HG03432 (cell line): ENCODE results near the gene KPNA6.
"Not testable (repeated sequence)": the region's sequence is repeated elsewhere in the genome, so short reads cannot be mapped to it uniquely, and the experiment has no call there.

Source experiments
- ATAC-seq: cut with Tn5 transposase; IDR thresholded peaks from one replicate; pipeline ENCODE4 v1.9.1; 2021; ENCODE audit warnings: mild to moderate bottlenecking, moderate library complexity; ENCODE audit not compliant: unreplicated experiment

KPNA6 gene

DNA sequence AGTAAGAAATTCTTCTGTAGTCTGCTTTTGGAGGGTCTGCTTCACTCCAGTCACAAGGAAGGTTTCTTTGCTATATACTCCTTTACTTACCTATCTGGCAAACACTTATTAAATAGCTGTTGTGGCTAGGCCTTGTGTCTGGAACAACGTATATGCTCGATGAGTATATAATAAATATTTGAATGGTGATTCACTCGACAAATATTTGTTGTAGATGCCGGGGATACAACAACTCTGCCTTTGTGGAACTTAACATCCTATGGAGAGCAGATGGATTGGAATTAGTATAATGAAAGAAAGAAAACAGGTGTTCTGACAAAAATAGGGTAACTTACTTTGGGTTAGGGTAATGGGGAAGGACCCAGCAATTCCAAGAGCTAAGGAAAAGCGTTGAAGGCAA is 31.1 kb downstream of the KPNA6 start:
- no peak for ATAC-seq

DNA sequence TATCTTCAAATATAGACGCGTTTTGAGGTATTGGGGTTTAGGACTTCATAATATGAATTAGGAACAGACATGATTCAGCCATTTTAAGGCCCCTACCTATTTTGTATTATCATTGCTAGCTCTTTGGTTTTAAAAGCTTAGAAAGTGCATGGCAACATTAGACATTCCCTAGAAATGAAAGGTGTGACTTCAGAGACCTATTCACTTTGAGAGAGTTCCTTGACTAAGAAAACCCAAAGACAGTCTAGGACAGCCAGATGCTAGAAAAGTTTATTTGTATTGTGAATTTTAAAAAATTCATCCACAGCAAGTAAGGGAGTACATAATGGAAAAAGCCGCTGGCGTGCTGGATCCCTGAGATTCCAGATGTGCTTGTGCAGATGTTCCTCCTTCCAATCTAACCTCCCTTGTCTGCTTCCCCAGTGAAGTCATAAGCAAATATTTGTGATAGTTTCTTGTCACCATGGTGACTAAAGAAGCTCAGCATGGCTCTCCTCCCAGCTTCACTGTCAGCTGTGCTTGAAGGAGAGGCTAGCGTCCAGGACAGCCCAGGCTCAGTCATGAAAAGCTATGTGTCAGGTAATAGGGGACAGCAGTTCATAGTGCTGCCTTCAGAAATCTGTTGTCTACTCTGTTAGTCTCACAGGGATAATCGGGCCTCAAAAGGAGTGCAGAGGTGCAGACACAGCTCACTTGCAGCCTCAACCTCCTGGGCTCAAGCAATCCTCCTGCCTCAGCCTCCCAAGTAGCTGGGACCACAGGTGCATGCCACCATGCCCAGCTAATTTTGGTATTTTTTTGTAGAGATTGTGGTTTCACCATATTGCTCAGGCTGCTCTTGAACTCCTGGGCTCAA is 34.8 kb downstream of the KPNA6 start:
- no peak for ATAC-seq

DNA sequence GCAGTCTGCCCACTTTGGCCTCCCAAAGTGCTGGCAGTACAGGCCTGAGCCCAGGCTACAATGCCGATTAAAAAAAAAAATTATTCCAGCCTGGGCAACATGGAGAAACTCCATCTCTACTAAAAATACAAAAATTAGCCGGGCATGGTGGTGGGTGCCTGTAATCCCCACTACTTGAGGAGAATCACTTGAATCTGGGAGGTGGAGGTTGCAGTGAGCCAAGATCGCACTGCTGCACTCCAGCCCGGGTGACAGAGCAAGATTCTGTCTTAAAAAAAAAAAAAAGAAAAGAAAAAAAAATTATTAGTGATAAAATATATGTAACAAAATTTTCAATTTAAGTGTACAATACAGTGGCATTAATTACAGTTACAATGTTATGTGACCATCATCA is 35.4 kb downstream of the KPNA6 start:
- not testable (repeated sequence) for ATAC-seq

DNA sequence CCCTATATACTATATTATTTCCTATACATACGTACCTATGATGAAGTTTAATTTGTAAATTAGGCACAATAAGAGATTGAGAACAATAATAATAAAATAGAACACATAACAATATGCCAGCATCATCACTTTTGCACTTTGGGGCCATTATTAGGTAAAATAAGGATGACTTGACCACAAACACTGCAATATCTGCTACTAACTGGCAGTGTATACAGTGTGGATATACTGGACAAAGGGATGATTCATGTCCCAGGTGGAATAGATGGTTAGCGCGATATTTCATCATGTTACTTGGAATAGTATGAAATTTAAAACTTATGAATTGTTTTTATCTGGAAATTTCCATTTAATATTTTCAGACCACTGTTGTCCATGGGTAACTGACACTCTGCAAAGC is 36.2 kb downstream of the KPNA6 start:
- ATAC-seq, result no peak

DNA sequence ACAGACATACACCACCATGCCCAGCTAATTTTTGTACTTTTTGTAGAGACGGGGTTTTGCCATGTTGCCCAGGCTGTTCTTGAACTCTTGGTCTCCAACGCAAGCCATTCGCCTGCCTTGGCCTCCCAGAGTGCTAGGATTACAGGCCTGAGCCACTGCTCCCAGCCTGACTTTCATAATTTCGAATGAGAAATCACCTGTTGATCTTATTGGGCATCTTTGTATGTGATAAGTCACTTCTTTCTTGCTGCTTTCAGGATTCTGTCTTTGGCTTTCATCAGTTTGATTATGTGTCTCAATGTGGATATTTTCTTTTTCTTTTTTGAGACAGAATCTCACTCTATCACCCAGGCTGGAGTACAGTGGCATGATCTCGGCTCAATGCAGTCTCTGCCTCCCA is 39.9 kb downstream of the KPNA6 start:
- ATAC-seq, result not testable (repeated sequence)

DNA sequence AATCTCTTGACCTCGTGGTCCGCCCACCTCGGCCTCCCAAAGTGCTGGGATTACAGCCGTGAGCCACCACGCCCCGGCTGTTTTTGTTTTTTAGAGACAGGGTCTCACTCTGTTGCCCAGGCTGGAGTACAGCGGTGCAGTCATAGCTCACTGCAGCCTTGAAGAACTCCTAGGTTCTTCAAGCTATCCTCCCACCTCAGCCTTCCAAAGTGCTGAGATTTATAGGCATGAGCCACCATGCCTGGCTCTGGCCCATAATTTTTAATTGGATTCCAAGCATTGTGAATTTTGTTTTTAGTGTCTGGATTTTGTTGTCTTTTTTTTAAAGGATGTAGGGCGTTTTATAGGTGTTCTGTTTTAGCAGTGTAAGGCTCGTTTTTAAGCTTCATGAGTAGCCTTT is 43.0 kb downstream of the KPNA6 start:
- no peak for ATAC-seq

DNA sequence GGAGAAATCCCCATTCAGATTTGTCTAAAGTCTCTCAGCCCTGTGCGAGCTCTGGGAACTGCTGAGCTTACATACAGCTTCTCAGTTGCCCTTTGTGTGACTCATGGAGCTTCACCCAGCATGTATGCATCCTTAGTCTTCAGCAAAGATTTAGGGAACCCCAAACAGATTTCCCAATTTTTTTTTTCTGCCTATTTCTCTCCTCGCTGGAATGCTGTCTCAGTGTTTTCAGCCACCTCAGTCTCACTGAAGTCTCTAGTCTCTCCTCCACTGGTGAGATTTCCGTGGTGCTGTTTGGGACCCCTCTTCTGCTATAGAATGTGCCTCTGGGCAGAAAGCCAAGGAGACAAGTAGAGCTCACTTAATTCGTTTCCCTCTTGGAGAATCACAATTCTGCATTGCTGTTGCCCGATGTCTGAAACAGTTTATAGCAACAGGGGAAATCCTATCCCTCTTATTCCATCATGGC is 43.5 kb downstream of the KPNA6 start:
- no peak for ATAC-seq

DNA sequence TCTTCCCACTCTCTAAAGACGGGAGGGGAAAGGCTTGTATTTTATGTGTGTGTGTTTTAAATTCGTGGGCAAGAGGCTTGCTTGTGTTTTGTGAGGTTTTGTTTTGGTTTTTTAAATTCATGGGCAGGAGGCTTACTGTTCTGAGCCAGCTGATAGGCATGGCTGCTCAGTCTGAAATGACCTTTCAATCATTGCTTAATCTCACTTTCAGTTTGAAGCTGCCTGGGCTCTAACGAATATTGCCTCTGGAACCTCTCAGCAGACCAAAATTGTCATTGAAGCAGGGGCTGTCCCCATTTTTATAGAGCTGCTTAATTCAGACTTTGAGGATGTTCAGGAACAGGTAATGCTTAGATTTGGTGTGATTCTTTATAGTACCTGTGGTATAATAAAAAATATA is 51.3 kb downstream of the KPNA6 start:
- ATAC-seq, result no peak

DNA sequence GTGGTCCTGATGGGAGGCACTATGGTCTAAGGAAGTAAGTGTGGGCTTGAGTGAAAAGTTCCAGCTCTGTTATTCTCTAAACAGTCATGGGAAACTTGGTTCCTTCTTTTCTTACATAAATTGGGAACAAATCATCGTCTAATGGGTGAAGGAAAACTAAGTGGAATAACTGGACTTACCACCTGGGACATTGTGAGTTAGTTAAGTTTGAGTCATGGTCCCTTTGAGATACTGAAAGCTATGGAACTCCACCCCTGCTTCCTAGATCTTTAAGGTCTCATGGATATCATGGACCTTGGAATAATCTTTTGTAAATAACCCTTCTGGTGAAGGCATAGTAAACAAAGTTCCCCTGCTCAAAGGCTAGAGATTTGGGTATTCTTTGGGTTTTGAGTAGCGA is 55.5 kb downstream of the KPNA6 start:
- no peak for ATAC-seq

DNA sequence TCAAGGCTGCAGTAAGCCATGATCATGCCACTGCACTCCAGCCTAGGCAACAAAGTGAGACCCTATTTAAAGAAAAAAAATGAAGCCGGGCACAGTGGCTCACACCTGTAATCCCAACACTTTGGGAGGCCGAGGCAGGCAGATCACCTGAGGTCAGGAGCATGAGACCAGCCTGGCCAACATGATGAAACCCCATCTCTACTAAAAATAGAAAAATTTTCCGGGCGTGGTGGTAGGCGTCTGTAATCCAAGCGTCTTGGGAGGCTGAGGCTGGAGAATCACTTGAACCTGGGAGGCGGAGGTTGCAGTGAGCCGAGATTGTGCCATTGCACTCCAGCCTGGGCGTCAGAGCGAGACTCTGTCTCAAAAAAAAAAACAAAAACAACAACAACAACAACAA is 57.8 kb downstream of the KPNA6 start:
- not testable (repeated sequence) for ATAC-seq

DNA sequence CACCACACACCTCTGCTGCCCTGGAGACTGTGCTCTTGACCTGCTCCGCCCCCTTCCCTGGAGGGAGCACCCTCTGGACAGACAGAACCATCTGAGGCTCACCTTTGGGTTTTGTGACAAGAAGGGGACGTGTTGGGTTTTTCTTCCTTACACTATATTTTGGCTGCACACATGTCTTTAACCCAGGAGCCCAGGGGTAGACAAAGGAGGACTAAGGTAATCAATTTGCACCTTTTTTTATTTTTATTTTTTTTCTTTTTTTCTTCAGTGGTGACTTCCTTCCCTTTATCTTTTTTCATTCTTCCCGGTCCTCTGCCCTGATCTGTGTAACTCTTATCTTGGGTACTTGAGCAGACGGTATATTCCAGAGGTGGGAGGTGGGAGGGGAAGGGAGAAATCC is 63.1 kb downstream of the KPNA6 start:
- ATAC-seq, result no peak

DNA sequence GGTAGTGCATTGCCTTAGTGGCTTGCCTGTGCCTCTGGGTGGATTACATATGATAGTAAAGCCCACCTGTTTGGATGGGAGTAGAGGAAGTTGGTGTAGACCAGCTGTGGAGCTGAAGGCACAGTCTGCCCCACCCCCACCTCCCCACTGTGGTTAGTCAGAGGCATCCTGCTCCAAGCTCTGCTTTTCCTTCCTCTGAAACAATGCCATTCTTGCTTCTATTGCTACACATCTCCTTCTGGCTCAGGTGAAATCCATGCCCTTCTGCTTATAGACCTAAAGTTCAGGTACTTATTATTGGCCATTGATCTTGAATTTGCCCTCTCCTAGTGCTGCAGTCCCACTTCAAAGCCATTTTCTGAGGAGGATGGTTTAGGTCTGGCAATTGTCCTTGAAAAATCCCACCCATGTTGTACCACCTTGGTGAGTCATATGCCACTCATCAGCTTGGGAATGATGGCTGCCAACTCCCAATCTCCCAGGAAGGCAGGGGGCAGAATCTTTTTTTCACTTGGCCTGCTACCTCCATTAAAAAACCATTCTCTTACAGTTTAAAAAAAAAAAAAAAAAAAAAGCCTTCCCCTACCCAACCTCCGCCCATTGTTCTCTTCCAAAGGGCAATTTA is 64.9 kb downstream of the KPNA6 start:
- no peak for ATAC-seq

DNA sequence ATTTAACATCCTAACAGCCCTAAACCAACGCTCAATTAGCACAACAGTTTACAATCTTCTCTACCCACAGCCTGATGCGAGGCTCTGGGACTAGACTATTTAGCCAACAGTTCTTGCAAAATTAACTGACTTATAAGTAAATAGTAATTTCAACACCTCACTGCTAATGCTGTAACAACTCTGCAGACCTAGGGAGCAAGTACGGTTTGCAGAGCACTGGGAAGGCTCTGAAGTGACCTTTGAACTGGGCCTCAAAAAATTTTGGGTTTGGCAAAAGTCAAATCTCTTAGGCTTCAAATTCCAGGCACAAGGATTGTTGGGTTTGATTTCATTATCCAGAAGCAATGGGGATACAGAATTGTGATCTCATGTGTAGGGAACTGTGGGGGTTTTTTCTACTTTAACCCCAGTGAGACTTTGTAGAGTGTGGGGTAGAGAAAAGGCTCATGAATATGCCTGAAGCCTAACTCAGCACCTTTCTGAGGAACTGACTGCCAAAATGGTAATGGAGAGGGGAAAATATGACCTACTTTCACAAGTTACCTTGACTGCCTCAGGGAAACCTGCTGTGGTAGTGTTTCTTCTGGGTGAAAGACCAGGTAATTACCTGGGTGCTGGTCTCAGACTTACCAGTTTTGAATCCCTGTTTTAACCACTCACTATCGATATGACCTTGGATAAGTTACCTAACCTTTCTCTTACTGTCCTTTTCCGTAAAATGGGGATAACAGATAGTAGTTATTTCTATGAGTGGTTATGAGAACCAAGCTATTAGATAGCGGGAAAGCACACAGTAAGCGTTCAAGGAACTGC is 70.7 kb downstream of the KPNA6 start:
- ATAC-seq, result no peak

DNA sequence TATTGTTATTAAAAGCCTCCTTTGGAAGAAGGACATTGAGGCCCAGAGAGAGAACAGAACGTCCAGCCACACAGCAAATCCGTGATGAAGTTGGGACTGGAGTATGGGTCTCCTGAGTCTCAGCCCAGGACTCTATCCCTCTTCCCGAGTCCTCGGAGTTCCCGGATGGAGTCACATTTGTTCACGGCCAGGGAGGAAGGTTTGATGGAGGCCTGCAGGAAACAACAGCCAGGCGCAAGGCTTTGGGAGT is 71.3 kb downstream of the KPNA6 start:
- ATAC-seq, result no peak

DNA sequence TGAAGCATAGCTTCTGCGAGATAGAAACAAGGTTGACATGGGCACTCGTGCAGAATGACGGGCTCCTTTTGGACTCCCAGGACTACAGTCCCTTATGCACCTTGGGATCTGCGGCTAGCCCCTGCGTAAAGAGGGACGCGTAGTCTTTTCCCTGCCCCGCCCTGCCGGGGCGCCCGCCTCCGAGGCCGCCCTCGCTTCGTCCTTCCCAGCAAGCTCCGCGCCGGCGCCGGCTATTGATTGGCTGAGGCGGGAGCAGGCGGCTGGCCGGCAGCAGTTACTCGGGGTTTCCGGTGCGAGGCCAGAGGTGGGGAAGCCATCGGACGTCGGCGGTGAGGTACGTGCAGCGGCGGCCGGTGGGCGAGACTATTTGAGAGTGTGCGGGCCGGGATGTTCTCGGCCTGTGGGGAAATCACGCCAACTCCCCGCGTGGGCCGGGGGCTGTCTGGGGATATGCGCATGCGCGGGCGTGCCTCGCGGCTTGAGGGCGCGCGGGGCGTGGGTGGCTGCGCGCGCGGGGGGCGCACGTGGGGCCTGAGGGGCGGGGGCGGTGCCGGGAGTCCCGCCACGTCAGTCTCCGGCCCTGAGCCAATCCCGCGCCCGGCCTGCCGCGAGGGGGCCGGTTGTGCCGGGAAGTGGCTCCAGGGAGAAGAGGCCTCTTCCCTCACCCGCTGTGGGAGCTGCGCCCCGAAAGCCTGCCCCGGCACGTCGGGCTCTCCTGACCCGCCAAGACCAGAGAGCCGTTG is 71.8 kb downstream of the KPNA6 start, which contains the start of gene TXLNA:
TSS of gene TXLNA (plus strand) at position 233 of the 743 bp plus-strand sequence. CDS start 671 bp downstream, outside the sequence.
- peak; percentile 87 for ATAC-seq

DNA sequence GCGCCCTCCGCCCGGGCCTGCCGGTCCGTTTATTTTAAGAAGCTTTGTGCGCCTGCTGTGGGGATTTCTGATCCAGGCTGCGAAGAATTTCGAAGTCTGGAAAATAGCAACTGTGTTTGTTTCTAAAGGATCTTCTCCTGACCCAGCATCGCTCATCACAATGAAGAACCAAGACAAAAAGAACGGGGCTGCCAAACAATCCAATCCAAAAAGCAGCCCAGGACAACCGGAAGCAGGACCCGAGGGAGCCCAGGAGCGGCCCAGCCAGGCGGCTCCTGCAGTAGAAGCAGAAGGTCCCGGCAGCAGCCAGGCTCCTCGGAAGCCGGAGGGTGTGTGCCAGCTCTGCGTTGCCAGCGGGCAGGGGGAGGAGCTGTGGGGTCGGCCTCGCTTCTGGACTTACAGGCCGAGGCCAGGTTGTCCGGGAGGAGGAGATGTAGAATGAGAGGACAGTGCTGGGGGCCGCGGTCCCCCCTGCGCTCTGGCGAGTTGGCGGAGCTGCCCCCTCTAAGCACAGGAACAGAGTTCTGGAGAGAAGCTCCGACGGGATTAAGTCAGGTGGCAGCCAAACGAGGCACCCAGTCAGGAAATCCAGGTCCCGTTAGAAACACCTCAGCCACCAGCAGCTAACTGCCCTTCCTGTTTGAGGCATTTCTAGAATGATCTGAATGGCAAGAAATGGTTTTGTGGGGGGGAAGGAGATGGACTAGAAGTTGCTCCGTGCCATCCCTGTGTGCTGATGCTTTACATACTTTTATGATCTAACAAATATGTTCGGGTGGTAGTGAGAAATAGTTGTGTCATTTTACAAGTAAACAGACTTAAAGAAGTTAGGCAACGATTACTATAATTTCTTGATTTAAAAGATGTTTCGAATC is 72.6 kb downstream of the KPNA6 start:
- ATAC-seq, result no peak

DNA sequence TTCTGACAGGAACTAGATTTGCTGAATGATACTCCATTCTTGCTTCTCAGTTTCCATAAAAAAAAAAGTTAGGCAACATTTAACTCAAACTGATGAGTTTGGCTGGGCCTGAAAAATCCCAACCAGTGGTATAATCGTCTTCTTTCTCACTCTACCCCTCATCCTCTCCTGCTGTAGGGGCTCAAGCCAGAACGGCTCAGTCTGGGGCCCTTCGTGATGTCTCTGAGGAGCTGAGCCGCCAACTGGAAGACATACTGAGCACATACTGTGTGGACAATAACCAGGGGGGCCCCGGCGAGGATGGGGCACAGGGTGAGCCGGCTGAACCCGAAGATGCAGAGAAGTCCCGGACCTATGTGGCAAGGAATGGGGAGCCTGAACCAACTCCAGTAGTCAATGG is 73.2 kb downstream of the KPNA6 start:
- ATAC-seq, result no peak

DNA sequence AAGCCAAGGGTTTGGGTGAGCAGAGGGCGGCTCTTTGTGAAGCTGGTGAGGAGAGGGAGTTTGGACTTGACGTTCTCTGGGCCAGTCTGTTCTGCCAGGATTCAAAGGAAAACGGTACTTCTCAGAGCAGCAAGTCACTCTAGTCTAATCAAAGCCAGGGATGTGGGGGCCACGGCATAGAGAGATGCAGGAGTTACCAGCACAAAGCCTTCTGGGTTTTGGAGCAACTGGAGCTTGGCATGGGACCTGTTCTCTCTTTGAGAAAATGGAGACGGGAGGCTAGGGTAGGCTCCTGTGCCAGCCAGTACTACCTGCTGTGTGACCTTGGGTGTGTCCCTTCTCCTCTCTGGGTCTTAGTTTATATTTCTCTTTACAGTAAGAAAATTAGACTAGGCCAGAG is 73.7 kb downstream of the KPNA6 start:
- ATAC-seq, result no peak

DNA sequence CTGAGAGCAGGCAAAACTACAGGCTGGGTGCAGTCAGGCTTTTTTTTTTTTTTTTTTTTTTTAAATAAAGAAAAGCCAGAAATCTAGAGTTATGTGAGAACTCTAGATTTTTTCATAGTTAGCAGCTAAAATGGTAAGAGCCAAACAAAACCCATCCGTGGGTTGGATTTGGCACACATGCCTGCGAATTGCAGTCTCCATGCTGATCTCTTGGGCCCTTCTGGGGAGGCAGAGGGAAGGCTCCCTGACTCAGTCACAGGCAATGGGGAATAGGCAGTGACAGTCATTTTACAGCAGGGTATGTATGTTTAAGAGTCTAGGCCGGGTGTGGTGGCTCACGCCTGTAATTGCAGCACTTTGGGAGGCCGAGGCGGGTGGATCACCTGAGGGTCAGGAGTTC is 74.2 kb downstream of the KPNA6 start:
- no peak for ATAC-seq

DNA sequence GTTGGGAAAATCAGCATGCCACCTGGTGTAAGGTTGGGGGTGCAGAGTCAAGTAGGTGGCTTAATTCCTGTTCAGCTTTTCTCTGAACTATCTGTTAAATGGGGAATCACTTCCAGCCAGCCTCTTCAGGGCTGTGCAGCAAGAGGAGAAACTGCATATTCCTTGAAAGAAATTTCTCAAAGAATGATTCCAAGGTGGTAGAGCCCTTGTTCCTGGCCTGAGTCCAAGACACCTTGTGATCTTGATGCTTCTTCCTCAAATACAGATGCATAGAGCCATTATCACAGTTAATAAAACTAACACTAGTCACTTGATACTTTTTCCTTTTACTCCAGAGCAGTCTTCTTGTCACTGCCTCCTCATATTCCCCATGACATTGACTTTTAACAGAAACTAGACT is 76.8 kb downstream of the KPNA6 start:
- no peak for ATAC-seq
